ENCODE results near the gene ANO7.

The ANO7 gene

GRCh38 chr2:241179899-241180298, 8.6 kb upstream of the ANO7 start:
- H3K4me3 ChIP-seq (ENCODE audit: low read depth, low read length) = no peak overlapping the region
- ChIA-PET POLR2A (interaction anchor here (0.6 kb wide), 1 partner anchor 22 kb away, joined by 3 read pairs; no protein-coding TSS in a partner anchor), CTCF (no interaction called here)
- DNase-seq (ENCODE audit: low read depth, low spot score) = no peak
- no peak for TF ChIP-seq CTCF (IDR thresholded peaks at IDR 0.05; ENCODE audit: insufficient read depth, low read length, missing control alignments)

- ChIA-PET POLR2A (no interaction called here), CTCF (no interaction called here)
- H3K4me3 ChIP-seq (ENCODE audit: low read depth, low read length) = no peak overlapping the region
- TF ChIP-seq CTCF (IDR thresholded peaks at IDR 0.05; ENCODE audit: insufficient read depth, low read length, missing control alignments) = no peak
- no peak for DNase-seq (ENCODE audit: low read depth, low spot score)
Observed at GRCh38 chr2:241180495-241180894, 8.0 kb upstream of the ANO7 start.

- no peak overlapping the region for H3K4me3 ChIP-seq (ENCODE audit: low read depth, low read length)
- no peak for TF ChIP-seq CTCF (IDR thresholded peaks at IDR 0.05; ENCODE audit: insufficient read depth, low read length, missing control alignments)
- DNase-seq (ENCODE audit: low read depth, low spot score) = no peak
- CTCF ChIA-PET = no interaction called here
- POLR2A ChIA-PET = no interaction called here
Observed at GRCh38 chr2:241182126-241182525, 6.4 kb upstream of the ANO7 start.

GRCh38 chr2:241182531-241183133, 5.8 kb upstream of the ANO7 start:
- ChIA-PET CTCF (interaction anchor here (0.8 to 1.1 kb wide), 2 partner anchors 14 to 331 kb away, joined by 3 read pairs; no protein-coding TSS in a partner anchor), POLR2A (no interaction called here)
- TF ChIP-seq CTCF (IDR thresholded peaks at IDR 0.05; ENCODE audit: insufficient read depth, low read length, missing control alignments) = no peak
- no peak for DNase-seq (ENCODE audit: low read depth, low spot score)
- H3K4me3 ChIP-seq (ENCODE audit: low read depth, low read length) = no peak overlapping the region

GRCh38 chr2:241183221-241183620, 5.3 kb upstream of the ANO7 start:
- no peak overlapping the region for H3K4me3 ChIP-seq (ENCODE audit: low read depth, low read length)
- no peak for DNase-seq (ENCODE audit: low read depth, low spot score)
- ChIA-PET CTCF (interaction anchor here (0.8 to 1.1 kb wide), 2 partner anchors 15 to 332 kb away, joined by 3 read pairs; no protein-coding TSS in a partner anchor), POLR2A (no interaction called here)
- no peak for TF ChIP-seq CTCF (IDR thresholded peaks at IDR 0.05; ENCODE audit: insufficient read depth, low read length, missing control alignments)

GRCh38 chr2:241184901-241185300, 3.6 kb upstream of the ANO7 start:
- CTCF ChIA-PET = no interaction called here
- TF ChIP-seq CTCF (IDR thresholded peaks at IDR 0.05; ENCODE audit: insufficient read depth, low read length, missing control alignments) = no peak
- DNase-seq (ENCODE audit: low read depth, low spot score) = no peak
- POLR2A ChIA-PET = no interaction called here
- no peak overlapping the region for H3K4me3 ChIP-seq (ENCODE audit: low read depth, low read length)

All from AG04449 (cell line).